Measurements from ENCODE around the gene EFNA1. TPM values are rescaled to one million over a fixed set of nuclear protein-coding genes. Genes with fewer than 3 reads are reported as not detected.

EFNA1 gene, protein sequence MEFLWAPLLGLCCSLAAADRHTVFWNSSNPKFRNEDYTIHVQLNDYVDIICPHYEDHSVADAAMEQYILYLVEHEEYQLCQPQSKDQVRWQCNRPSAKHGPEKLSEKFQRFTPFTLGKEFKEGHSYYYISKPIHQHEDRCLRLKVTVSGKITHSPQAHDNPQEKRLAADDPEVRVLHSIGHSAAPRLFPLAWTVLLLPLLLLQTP
- 0.40 TPM for polyA plus RNA-seq (2013, experiment 1 of 2; ENCODE audit: insufficient read length)
- 0.20 TPM for polyA plus RNA-seq (2013, experiment 2 of 2; ENCODE audit: insufficient read length)

GRCh38 chr1:155127105-155127966 is at the start of gene EFNA1:
Gene EFNA1, plus strand, starts transcription at chr1:155127876. Its CDS starts 102 bp downstream, at chr1:155127978.
- DNase-seq, result peak; percentile 41

DNA sequence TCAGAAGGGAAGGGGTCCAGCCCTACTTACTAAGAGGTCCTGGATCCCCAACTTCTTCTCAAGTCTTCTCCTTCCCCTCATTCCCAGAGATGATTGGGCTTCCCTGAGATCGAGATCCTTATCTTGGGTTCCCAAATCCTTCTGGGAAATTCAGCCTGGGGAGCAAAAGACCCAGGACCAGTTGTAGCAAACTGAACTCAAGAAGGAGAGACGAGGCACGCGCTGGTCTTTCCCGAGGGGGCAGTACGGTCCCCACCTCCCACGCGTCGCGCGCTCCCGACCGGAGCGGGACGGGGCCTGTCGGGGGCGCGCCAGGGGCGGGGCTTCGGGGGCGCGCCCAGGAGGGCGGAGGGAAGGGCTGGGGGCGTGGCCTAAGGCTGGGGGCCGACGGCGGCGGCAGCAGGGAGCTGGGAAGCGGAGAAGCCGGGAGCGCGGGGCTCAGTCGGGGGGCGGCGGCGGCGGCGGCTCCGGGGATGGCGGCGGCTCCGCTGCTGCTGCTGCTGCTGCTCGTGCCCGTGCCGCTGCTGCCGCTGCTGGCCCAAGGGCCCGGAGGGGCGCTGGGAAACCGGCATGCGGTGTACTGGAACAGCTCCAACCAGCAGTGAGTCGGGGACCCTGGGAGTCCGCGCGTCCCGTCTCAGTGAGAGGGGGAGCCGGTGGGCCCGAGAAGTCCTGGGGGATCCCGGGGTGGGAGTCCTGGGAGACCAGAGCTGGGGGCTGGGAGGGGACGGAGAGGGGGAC is 49.0 kb upstream of the EFNA1 start, which contains the start of gene EFNA3:
Gene EFNA3 (plus strand): TSS at position 369 of the 741 bp plus-strand sequence. CDS start 105 bp downstream, at position 474.
- peak; percentile 54 for DNase-seq

DNA sequence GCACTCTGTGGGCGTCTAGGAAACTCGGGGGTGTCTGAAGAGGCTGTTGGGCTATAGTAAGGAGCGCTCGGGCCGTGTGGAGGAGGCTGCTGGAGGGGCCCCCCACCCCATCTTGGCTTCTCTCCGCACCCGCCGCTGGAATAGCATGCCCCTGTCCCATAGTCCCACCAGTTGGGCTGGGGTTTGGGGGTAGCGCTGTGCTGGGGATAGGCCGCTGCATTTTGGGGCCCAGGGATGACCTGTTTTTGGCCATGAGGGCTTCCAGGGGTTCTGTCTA is 48.5 kb upstream of the EFNA1 start:
- no peak for DNase-seq

DNA sequence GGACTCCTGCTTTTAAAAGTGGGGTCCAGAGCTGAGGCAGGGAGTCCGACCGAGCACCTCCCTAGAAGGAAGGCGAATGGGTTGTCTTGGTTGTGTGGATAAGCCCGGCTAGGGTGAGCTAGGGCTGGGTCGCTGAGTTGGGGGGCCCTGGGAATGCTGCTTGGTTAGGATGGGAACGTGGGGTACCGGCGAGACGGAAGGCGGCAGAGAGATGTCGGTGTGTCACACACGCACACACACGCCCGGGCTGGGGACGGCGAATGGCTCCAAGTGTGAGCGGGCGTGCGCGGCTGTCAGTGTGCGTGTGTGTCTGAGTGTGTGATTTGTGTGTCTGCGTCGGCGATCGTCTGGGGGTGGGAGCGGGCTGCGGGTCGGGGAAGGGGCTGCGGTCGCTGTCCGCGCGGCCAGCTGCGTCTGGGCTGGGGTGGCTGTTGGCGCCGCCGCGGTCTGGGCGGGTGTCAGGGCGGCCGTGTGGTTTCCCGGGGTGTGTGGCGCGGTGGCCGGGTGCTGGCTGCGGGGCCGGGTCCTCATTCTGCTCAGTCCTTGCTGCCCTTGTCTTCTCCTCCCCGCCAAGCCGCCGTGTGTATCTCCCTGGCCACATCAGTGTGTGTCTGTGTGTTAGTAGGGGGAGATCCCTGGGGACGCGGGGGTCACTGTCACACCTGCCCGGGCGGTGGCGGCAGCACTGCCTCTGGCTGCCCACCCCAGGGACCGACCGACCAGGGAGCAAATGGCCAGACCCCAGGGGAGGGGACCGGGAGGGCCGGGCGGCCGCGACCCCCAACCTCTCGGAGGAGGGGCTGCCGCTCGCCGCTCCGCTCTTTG is 48.0 kb upstream of the EFNA1 start:
- no peak for DNase-seq

GRCh38 chr1:155080312-155081228 is 47.1 kb upstream of the EFNA1 start:
- no peak for DNase-seq

- DNase-seq, result no peak
Observed at GRCh38 chr1:155081472-155082300, 46.0 kb upstream of the EFNA1 start.

DNA sequence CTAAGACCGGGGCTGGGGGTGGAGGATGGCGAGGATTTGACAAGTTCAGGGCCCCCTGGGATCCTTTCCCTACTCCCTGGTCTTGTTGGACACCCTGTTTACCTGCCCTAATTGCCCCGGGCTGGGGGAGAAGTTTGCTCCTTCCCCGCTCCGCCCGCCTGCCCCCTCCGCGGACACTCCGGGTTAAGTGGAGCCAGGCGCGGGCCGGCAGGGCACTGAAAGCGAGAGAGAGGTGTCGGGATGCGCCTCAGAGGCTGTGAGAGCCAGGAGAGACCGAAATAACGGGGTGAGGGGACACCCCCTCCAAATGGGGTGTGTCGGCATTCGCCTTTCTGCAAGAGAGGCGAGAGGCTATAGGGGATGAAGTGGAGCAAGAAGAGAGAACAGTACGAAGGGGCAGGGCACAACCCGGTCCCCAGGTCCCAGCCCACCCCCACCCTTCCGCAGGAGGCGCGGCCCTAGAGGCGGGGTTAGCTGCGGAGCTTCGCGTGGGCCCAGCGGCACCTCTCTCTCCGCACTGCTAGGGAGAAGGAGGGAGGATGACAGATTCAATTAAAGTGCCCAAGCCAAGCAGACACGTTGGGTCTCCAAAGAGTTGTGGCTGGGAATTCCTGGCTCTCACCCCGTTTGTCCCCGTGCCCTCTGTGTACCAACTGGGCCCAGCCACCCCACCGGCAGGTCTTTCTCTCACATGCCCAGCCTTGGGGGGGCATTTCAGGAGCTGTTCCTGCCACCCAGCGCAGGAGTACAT is 45.2 kb upstream of the EFNA1 start:
- no peak for DNase-seq

GRCh38 chr1:155083052-155083541 is 44.6 kb upstream of the EFNA1 start:
- DNase-seq, result no peak

DNA sequence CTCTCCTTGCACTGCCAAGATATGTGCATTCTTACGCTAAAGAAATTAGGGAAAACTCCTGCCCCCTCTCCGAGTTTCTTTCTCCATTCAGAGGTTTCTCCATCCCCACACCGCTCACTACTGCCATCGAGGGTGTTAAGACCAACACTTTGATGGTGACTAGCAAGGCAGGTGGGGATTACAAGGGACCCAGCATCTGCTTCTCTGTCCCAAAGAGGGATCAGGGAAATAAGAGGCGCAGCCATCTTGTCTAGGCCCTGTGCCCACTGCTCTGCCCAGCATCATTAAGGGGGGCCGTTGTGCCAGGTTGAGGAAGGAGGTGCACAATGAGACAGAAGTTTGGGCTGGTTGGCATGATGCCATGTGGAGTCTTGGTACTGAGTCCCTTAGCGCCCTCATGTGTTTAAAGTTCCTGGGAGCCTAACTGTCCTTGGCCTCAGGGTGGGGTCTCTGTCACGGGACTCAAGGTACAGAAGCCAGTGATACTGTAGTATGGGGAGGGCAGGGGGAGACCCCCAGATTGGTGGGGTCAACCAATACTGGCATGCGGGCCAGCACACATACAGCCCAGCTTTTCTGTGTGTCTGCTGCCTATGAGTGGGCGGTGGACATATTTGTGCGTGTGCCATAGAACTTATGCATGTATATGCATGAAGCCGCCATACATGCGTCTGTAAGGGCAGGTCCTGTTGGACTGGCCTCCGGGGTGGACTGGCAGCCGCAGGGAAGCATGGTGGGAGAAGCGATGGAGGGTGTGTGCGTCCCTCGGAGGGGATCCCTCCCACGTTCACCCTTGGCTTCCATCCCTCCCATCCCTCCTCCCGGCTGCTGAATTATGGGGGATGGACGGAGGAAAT is 43.6 kb upstream of the EFNA1 start:
- peak; percentile 38 for DNase-seq

DNA sequence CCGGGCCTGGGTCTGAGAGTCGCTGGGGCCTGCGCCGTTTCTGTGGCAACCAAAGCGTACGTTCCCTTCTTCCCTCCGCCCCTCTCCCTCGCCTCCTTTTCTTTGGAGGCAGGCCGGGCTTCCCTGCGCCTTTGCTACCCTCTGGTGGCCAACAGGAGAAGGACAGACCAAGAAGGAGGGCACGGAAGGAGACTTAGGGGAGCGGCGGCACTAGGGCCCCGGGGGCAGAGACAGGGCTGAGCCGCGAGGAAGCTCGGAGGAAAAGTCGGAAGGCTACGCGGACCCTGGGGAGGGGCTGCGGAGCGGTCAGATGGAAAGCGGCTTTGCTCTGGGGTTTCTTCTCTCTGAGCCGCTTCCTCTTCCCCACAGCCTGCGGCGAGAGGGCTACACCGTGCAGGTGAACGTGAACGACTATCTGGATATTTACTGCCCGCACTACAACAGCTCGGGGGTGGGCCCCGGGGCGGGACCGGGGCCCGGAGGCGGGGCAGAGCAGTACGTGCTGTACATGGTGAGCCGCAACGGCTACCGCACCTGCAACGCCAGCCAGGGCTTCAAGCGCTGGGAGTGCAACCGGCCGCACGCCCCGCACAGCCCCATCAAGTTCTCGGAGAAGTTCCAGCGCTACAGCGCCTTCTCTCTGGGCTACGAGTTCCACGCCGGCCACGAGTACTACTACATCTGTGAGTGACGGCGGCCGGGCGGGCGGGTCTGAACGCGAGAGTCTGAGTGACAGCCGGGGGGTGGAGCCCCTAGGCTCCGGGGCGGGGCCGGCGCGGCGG is 42.8 kb upstream of the EFNA1 start:
- peak; percentile 95 for DNase-seq

GRCh38 chr1:155085504-155086127 is 42.1 kb upstream of the EFNA1 start:
- DNase-seq, result peak; percentile 60

DNA sequence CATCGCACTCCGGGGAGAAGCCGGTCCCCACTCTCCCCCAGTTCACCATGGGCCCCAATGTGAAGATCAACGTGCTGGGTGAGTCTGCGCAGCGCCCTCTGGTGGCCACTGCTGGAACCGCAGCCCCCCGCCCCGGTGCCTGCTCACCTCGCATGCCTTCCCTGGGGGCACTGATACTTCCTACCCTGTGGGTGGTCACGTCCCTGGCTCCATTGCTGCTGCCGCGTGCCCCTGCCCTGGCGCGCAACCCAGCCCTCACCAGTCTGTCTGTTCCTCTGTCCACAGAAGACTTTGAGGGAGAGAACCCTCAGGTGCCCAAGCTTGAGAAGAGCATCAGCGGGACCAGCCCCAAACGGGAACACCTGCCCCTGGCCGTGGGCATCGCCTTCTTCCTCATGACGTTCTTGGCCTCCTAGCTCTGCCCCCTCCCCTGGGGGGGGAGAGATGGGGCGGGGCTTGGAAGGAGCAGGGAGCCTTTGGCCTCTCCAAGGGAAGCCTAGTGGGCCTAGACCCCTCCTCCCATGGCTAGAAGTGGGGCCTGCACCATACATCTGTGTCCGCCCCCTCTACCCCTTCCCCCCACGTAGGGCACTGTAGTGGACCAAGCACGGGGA is 41.4 kb upstream of the EFNA1 start:
- DNase-seq, result peak; percentile 44

- no peak for DNase-seq
Observed at GRCh38 chr1:155086856-155087535, 40.7 kb upstream of the EFNA1 start.

DNA sequence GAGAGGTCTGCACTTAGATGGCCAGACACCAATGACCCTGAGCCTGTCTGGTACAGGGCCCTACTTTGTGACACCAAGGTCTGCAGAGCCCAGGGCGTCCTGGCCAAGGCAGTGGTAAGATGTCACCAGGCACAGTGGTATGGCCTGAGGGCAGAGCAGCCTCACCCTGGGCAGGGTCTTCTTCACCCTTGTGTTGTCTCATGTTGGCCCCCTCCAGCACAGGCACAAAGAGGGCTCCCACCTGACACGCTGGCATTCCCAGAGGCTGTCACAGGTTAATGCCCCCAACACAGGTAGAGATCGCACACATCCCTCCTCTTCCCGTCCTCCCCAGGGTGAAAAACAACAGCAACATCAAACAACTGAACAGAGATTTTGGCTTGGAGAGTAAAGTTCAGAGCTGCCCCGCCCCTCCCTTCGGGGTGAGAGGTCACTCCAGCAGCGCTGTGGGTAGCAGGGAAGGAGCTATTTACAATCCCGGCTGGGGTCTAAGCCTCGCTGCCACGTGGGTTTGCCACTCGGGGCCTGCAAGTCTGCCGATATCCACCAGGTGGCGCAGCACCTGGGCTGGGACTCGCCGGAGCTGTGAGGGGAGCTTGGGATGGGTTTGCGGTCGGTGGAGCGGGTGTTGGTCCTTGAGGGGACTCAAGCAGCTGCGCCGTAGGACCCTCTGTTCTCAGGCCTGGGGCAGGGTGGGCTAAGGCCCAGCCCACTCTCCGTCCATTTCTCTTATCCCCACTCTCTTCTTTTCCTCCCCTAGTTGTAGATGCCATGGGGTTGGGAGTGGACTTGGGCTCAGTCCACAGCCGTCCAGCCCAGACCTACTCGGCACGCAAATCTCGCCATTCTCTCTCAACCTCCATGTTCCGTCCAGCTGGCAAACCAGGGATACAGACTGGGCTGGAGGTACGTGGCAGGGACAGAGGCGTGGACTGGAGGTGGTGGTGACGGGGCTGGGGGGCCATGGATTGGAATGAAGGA is 36.3 kb upstream of the EFNA1 start:
- DNase-seq, result peak; percentile 65

GRCh38 chr1:155092131-155092530 is 35.5 kb upstream of the EFNA1 start:
- no peak for DNase-seq

Data from fibroblast of skin of back (primary cell).